NB4 (cell line): ENCODE measurements around the gene LAMTOR2.

Experiments
- CTCF ChIP-seq: IDR thresholded peaks from one replicate; pipeline ENCODE4 v1.5.1; 2012; ENCODE audit warnings: low read depth, low read length
- MAX ChIP-seq: IDR thresholded peaks from 2 replicates; pipeline ENCODE4 v1.6.1; 2011; ENCODE audit warnings: low read depth, low read length
- MYC ChIP-seq: IDR thresholded peaks from 2 replicates; pipeline ENCODE4 v1.6.1; 2011; ENCODE audit warnings: low read depth, low read length
- POLR2A ChIP-seq: IDR thresholded peaks from 2 replicates; pipeline ENCODE4 v1.6.1; 2011; ENCODE audit warnings: mild to moderate bottlenecking; ENCODE audit not compliant: insufficient read length; ENCODE audit errors: extremely low read depth

- TF ChIP-seq CTCF, result no peak
- TF ChIP-seq POLR2A, result no peak
- TF ChIP-seq MAX, result no peak
- TF ChIP-seq MYC, result no peak
Measured at GRCh38 chr1:156050376-156050775, 4.2 kb upstream of the LAMTOR2 start.
